ENCODE results near the gene HOXD3.

DNA sequence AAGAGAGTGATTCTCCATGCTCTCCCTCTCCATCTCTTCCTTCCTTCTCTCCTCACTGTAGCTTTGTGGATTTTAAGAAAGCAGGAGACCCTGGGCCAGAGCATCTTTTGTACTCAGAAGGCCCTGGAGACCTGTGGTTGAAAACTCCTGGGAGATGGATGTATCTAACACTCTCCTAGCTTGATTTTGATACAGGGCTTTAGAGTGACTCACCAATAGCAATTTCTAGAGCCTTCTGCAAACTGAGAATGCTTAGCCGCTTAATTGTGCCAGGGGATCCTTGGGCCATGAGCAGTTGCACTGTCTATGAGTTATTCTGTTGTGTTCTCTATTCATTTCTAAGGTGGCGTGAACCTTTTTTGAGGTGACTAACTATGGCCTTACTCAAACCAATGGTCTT, 49.0 kb downstream of the HOXD3 start:
- TF ChIP-seq POLR2AphosphoS5 (IDR thresholded peaks at IDR 0.05) (no peak), CTCF (IDR thresholded peaks at IDR 0.05) (no peak), EP300 (IDR thresholded peaks at IDR 0.05) (no peak), POLR2A (IDR thresholded peaks at IDR 0.05) (no peak)

Measured in upper lobe of left lung (tissue), 4 donors.